ENCODE data around the gene TMEM201.

DNA sequence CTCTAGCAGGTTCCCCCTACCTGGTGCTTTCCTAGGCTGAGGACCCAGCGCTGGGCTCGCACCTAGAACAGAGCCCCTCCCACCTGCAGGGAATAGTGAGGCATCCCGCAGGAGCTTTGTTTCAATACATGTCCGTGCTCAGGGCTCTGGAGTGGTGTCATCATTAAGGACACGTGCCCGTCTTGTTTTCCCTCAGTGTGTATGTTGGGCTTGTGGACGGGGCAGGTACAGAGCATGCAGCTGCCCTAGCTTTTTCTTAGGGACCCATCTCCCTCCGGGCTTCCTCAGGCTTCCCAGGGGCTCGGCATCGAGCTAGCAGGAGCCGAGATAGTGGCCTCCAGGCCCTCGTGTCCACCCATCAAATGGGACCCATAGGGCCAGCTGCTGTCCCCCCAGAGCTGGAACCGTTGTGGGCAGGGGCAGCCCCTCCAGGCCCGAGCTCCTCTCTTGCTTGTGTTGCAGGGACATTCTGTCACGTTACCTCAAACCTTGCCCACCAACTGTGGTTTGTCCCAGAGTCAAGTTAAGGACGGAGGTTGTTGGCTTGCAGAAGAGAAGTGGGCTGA lies 3.9 kb downstream of the TMEM201 start:
- no peak for TF ChIP-seq EZH2 (IDR thresholded peaks at IDR 0.05)
- TF ChIP-seq POLR2AphosphoS5 (IDR thresholded peaks at IDR 0.05; ENCODE audit: borderline replicate concordance, low read depth, low read length): no peak
- TF ChIP-seq FOXP2 (optimal IDR thresholded peaks at IDR 0.05; ENCODE audit: control extremely low read depth, extremely low read length, insufficient read depth): no peak

Data from SK-N-MC (cell line).